ENCODE data around the gene IFI27L1. TPM values are rescaled to one million over a fixed set of nuclear protein-coding genes. Genes with fewer than 3 reads are reported as not detected.

IFI27L1 gene
- total and polyA plus RNA-seq, 12 donors: 7.7 to 47.4 (median 17.1) TPM

DNA sequence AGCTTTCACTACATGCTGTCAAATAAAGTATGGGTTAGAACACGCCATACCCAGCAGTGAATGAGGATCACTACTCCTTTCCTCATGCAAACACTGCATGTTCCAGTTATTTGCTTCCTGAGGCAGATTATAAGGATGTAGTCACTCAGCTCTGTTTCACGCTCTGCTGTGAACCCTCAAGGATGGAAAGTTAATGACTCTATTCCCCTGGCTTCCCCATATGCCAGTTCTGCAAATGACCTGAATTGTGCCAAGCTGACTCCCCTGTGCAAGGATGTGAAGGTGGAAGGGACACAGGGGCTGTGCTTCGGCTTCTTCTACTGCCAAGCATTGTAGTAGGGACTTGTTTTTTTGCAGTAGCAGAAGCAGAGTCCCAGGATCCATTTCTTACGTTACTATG, 6.8 kb downstream of the IFI27L1 start:
- Histone ChIP-seq H3K4me3 (no peak overlapping the region), H3K27ac (no peak overlapping the region), H3K27me3 (no peaks in the 10 kb centered on the region), H3K4me1 (no peaks in the 10 kb centered on the region), H3K36me3 (no peaks in the 10 kb centered on the region), H3K9me3 (no peaks in the 10 kb centered on the region)
- TF ChIP-seq, protein P1, sequence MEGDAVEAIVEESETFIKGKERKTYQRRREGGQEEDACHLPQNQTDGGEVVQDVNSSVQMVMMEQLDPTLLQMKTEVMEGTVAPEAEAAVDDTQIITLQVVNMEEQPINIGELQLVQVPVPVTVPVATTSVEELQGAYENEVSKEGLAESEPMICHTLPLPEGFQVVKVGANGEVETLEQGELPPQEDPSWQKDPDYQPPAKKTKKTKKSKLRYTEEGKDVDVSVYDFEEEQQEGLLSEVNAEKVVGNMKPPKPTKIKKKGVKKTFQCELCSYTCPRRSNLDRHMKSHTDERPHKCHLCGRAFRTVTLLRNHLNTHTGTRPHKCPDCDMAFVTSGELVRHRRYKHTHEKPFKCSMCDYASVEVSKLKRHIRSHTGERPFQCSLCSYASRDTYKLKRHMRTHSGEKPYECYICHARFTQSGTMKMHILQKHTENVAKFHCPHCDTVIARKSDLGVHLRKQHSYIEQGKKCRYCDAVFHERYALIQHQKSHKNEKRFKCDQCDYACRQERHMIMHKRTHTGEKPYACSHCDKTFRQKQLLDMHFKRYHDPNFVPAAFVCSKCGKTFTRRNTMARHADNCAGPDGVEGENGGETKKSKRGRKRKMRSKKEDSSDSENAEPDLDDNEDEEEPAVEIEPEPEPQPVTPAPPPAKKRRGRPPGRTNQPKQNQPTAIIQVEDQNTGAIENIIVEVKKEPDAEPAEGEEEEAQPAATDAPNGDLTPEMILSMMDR (IDR thresholded peaks at IDR 0.05): no peak
- ATAC-seq (no peak), DNase-seq (no peak)
- intact Hi-C loops (cut with DNase I): no loop called here
- 68 to 69% methylated on average over 4 of the region's 4 CpGs for WGBS, 2 donors

DNA sequence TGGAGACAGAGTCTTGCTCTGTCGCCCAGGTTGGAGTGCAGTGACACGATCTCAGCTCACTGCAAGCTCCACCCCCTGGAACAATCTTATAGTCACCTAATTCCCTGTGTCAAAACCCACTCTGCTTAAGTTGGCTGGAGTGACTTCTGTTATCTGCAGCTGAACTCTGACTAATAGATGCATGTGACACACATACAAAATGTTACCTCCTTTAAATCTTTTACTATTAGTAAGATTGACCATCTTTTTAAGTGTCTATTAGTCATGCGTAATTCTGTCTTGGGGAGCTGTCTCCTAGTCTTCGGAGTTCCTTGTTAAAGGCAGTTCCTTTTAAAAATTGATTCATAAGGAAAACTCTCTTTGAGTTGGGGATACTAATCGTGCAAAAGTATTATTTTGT, 7.4 kb downstream of the IFI27L1 start:
- no peaks in the 10 kb centered on the region for H3K4me1 ChIP-seq
- intact Hi-C loops (cut with DNase I): no loop called here
- no peak for ATAC-seq

DNA sequence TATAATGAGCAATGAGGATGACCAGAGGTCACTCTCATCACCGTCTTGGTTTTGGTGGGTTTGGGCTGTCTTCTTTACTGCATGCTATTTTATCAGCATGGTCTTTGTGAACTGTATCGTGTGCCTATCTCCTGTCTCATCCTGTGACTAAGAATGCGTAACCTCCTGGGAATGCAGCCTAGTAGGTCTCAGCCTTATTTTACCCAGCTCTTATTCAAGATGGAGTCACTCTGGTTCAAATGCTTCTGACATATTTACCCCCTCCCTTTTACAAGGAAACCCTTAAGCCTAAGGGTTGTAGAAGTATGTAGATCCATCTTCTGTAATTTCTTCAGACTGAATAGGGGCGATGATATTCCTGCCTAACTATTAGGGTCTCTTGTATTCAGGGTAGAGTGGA, 8.4 kb downstream of the IFI27L1 start:
- Histone ChIP-seq H3K36me3 (no peaks in the 10 kb centered on the region), H3K27me3 (no peaks in the 10 kb centered on the region), H3K9me3 (no peaks in the 10 kb centered on the region), H3K27ac (no peak overlapping the region), H3K4me3 (no peak overlapping the region), H3K4me1 (no peaks in the 10 kb centered on the region)
- 91% methylated on average over 4 of the region's 4 CpGs for WGBS, 2 donors
- ATAC-seq (no peak), DNase-seq (no peak)
- intact Hi-C loops (cut with DNase I): no loop called here
- TF ChIP-seq, protein P1 (IDR thresholded peaks at IDR 0.05): no peak

More for the DNA sequence above, 7.4 kb downstream of the IFI27L1 start:
- 85 to 87% methylated on average over 5 of the region's 5 CpGs for WGBS, 2 donors
- no peak overlapping the region for H3K27ac ChIP-seq
- no peak overlapping the region for H3K4me3 ChIP-seq
- no peaks in the 10 kb centered on the region for H3K9me3 ChIP-seq
- TF ChIP-seq, protein P1 (IDR thresholded peaks at IDR 0.05): no peak
- no peaks in the 10 kb centered on the region for H3K36me3 ChIP-seq
- no peak for DNase-seq
- no peaks in the 10 kb centered on the region for H3K27me3 ChIP-seq

DNA sequence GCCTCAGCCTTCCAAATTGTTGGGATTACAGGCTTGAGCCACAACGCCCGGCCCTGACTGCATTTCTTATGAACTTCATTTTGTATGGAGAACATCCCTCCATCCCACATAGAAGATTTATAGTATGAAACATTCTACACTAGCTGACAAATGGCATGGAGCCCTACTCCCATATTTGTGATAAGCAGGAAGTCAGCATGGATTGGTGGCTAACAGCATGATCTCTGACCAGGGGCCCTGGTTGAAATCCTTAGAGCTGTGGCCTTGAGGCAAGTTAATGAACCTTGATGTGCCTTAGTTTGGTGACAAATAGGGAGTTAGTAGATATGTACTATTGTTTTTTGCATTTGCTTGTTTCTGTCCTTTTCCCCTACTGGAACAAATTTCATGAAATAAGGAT, 12.3 kb downstream of the IFI27L1 start:
- WGBS, 2 donors: 95 to 100% methylated on average over 2 of the region's 2 CpGs
- TF ChIP-seq, protein P1 (IDR thresholded peaks at IDR 0.05): no peak
- intact Hi-C loops (cut with DNase I): loop anchor here in 1 of 10 donors (10.0 kb wide), 1 partner anchor 1881 kb away; no protein-coding TSS in a partner anchor
- Histone ChIP-seq H3K27ac (no peak overlapping the region), H3K4me1 (no peaks in the 10 kb centered on the region), H3K27me3 (no peaks in the 10 kb centered on the region), H3K4me3 (no peak overlapping the region), H3K9me3 (no peaks in the 10 kb centered on the region), H3K36me3 (peaks cover 0 to 17% (median 0%) of the 10 kb centered on the region in 9 donors)
- no peak for DNase-seq
- no peak for ATAC-seq
